ENCODE measurements around the gene GCSH.

DNA sequence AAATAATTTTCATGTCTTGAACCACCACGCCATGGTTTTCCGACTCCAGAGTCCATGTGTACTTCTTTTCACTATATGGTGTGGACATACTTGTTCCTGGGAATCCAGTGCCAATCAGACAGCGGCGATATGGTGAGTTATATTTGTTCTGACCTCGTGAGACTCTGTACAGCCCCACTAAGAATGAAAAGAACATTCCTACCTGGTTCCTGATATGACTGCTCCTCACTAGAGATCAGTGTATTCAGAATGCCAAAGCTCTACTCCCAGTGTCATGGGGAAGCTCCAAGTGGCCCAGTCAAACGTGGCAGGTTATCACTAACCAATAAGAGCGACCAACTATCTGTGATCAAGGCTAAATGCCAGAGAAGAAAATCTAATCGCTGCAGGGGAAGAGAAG is 25.2 kb downstream of the GCSH start:
- TF ChIP-seq, protein P1, sequence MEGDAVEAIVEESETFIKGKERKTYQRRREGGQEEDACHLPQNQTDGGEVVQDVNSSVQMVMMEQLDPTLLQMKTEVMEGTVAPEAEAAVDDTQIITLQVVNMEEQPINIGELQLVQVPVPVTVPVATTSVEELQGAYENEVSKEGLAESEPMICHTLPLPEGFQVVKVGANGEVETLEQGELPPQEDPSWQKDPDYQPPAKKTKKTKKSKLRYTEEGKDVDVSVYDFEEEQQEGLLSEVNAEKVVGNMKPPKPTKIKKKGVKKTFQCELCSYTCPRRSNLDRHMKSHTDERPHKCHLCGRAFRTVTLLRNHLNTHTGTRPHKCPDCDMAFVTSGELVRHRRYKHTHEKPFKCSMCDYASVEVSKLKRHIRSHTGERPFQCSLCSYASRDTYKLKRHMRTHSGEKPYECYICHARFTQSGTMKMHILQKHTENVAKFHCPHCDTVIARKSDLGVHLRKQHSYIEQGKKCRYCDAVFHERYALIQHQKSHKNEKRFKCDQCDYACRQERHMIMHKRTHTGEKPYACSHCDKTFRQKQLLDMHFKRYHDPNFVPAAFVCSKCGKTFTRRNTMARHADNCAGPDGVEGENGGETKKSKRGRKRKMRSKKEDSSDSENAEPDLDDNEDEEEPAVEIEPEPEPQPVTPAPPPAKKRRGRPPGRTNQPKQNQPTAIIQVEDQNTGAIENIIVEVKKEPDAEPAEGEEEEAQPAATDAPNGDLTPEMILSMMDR (IDR thresholded peaks at IDR 0.05), result no peak
- TF ChIP-seq, protein P2, sequence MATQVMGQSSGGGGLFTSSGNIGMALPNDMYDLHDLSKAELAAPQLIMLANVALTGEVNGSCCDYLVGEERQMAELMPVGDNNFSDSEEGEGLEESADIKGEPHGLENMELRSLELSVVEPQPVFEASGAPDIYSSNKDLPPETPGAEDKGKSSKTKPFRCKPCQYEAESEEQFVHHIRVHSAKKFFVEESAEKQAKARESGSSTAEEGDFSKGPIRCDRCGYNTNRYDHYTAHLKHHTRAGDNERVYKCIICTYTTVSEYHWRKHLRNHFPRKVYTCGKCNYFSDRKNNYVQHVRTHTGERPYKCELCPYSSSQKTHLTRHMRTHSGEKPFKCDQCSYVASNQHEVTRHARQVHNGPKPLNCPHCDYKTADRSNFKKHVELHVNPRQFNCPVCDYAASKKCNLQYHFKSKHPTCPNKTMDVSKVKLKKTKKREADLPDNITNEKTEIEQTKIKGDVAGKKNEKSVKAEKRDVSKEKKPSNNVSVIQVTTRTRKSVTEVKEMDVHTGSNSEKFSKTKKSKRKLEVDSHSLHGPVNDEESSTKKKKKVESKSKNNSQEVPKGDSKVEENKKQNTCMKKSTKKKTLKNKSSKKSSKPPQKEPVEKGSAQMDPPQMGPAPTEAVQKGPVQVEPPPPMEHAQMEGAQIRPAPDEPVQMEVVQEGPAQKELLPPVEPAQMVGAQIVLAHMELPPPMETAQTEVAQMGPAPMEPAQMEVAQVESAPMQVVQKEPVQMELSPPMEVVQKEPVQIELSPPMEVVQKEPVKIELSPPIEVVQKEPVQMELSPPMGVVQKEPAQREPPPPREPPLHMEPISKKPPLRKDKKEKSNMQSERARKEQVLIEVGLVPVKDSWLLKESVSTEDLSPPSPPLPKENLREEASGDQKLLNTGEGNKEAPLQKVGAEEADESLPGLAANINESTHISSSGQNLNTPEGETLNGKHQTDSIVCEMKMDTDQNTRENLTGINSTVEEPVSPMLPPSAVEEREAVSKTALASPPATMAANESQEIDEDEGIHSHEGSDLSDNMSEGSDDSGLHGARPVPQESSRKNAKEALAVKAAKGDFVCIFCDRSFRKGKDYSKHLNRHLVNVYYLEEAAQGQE (IDR thresholded peaks at IDR 0.05; ENCODE audit: insufficient read depth in 1 of 2, low read depth in 2 of 2, low read length in 1 of 2), result no peak
